IPS DF 6.9 (cell line): Measurements from ENCODE around the gene SELENOV.

Experiments
- DNase-seq: peaks from one replicate; pipeline ENCODE4 v3.0.0-alpha.2; 2013; ENCODE audit warnings: low read depth, low spot score
- H3K27ac ChIP-seq: one replicate; pipeline ENCODE4 v1.5.1; 2013; ENCODE audit warnings: low read length, control low read depth
- H3K27me3 ChIP-seq: 2 replicates; pipeline ENCODE4 v1.6.1; 2013; ENCODE audit warnings: mild to moderate bottlenecking, low read length; ENCODE audit not compliant: control insufficient read depth, insufficient read depth
- H3K36me3 ChIP-seq: 2 replicates; pipeline ENCODE4 v1.6.1; 2013; ENCODE audit warnings: low read length; ENCODE audit not compliant: control insufficient read depth, insufficient read depth
- H3K4me1 ChIP-seq: 2 replicates; pipeline ENCODE4 v1.6.1; 2013; ENCODE audit warnings: low read length; ENCODE audit not compliant: control insufficient read depth, insufficient read depth
- H3K4me3 ChIP-seq: 2 replicates; pipeline ENCODE4 v1.5.1; 2013; ENCODE audit warnings: mild to moderate bottlenecking, low read length
- H3K9me3 ChIP-seq: 2 replicates; pipeline ENCODE4 v1.6.1; 2013; ENCODE audit warnings: low read length, inconsistent platforms; ENCODE audit not compliant: control insufficient read depth, insufficient read depth
- WGBS: extraction: QIAGEN DNeasy Blood & Tissue Kit; methylation state at CpG from one replicate; pipeline ENCODE4 v1.1.7; 2013; ENCODE audit warnings: mixed read lengths, missing lambda C conversion rate; ENCODE audit not compliant: insufficient read length, insufficient coverage; 5-methylcytosine and 5-hydroxymethylcytosine counted together

SELENOV gene

GRCh38 chr19:39502640-39503417, 12.1 kb upstream of the SELENOV start:
- Histone ChIP-seq H3K27me3 (peaks cover 28% of the 10 kb centered on the region), H3K4me1 (peaks cover 3% of the 10 kb centered on the region; the same call in 1 of the 2 replicates), H3K27ac (no peak overlapping the region), H3K4me3 (no peak overlapping the region), H3K36me3 (no peaks in the 10 kb centered on the region), H3K9me3 (no peaks in the 10 kb centered on the region)
- DNase-seq, result no peak
- no CpG with 5 or more reads among the region's 69 CpGs for WGBS

GRCh38 chr19:39506598-39506943, 8.4 kb upstream of the SELENOV start:
- WGBS, result no CpG with 5 or more reads among the region's 7 CpGs
- no peaks in the 10 kb centered on the region for H3K4me1 ChIP-seq
- no peak overlapping the region for H3K27ac ChIP-seq
- no peak for DNase-seq
- H3K36me3 ChIP-seq, result no peaks in the 10 kb centered on the region
- H3K4me3 ChIP-seq, result peak overlapping the region; percentile 41; the same call in 1 of the 2 replicates
- H3K9me3 ChIP-seq, result no peaks in the 10 kb centered on the region
- H3K27me3 ChIP-seq, result peaks cover 23% of the 10 kb centered on the region

- Histone ChIP-seq H3K4me3 (peak overlapping the region; percentile 41; the same call in 1 of the 2 replicates), H3K27me3 (peaks cover 23% of the 10 kb centered on the region), H3K9me3 (no peaks in the 10 kb centered on the region), H3K4me1 (no peaks in the 10 kb centered on the region), H3K27ac (no peak overlapping the region), H3K36me3 (no peaks in the 10 kb centered on the region)
- WGBS, result no CpG with 5 or more reads among the region's 96 CpGs
- peak; percentile 68 for DNase-seq
These were observed 7.8 kb upstream of the SELENOV start for GRCh38 chr19:39506944-39507714.

DNA sequence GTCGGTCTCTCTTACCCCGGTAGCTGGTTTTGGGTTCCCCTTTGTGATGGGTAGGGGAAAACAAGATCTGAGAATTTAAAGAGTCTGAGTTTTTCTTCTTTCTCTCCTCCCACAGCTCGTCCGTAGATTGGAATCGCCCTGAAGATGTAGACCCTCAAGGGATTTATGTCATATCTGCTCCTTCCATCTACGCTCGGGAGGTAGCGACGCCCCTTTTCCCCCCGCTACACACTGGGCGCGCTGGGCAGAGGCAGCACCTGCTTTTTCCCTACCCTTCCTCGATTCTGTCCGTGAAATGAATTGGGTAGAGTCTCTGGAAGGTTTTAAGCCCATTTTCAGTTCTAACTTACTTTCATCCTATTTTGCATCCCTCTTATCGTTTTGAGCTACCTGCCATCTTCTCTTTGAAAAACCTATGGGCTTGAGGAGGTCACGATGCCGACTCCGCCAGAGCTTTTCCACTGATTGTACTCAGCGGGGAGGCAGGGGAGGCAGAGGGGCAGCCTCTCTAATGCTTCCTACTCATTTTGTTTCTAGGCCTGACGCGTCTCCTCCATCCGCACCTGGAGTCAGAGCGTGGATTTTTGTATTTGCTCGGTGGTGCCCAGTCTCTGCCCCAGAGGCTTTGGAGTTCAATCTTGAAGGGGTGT, 7.1 kb upstream of the SELENOV start:
- Histone ChIP-seq H3K4me3 (peak overlapping the region; percentile 41; the same call in 1 of the 2 replicates), H3K4me1 (no peaks in the 10 kb centered on the region), H3K27me3 (peaks cover 23% of the 10 kb centered on the region), H3K9me3 (no peaks in the 10 kb centered on the region), H3K36me3 (no peaks in the 10 kb centered on the region), H3K27ac (no peak overlapping the region)
- DNase-seq, result no peak
- WGBS, result no CpG with 5 or more reads among the region's 24 CpGs

DNA sequence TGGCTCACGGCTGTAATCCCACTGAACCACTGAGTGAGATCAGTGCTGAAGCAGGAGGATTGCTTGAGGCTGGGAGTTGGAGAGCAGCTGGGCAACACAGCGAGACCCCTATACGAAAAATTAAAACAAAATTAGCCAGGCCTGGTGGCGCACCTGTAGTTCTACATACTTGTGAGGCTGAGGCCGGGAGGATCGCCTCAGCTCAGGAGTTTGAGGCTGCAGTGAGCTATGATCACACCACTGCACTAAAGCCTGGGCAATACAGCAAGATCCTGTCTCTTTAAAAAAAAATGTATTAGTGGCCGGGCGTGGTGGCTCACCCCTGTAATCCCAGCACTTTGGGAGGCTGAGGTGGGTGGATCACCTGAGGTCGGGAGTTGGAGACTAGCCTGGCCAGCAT, 6.3 kb upstream of the SELENOV start:
- no peaks in the 10 kb centered on the region for H3K9me3 ChIP-seq
- no CpG with 5 or more reads among the region's 9 CpGs for WGBS
- no peaks in the 10 kb centered on the region for H3K36me3 ChIP-seq
- no peak overlapping the region for H3K4me3 ChIP-seq
- H3K4me1 ChIP-seq, result no peaks in the 10 kb centered on the region
- no peak overlapping the region for H3K27ac ChIP-seq
- no peak for DNase-seq
- H3K27me3 ChIP-seq, result peaks cover 21% of the 10 kb centered on the region

DNA sequence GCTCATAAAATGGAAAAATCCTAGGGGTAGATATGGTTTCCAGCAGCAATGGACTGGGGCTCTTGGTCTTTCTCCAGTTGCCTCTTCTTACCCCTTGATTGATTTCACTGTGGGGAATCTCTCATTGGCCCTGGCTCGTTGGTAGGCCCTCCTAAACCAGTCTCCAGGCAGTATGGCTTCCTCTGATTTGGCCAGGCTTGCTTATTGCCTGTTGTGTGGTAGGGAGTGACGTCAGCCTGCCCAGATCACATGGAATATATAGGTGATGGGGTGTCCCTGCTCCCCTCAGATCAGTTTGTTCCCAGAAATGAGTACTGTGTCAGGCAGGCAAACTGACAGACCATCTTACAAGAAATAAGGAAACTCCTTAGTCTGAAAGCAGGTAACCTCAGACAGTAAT, 5.7 kb upstream of the SELENOV start:
- H3K27ac ChIP-seq, result no peak overlapping the region
- peaks cover 21% of the 10 kb centered on the region for H3K27me3 ChIP-seq
- no CpG with 5 or more reads among the region's 2 CpGs for WGBS
- H3K9me3 ChIP-seq, result no peaks in the 10 kb centered on the region
- DNase-seq, result no peak
- H3K4me3 ChIP-seq, result no peak overlapping the region
- H3K4me1 ChIP-seq, result no peaks in the 10 kb centered on the region
- H3K36me3 ChIP-seq, result no peaks in the 10 kb centered on the region

GRCh38 chr19:39512988-39513387, 2.0 kb upstream of the SELENOV start:
- no peaks in the 10 kb centered on the region for H3K36me3 ChIP-seq
- H3K4me1 ChIP-seq, result no peaks in the 10 kb centered on the region
- no peak for DNase-seq
- H3K4me3 ChIP-seq, result no peak overlapping the region
- WGBS, result no CpG with 5 or more reads among the region's 2 CpGs
- H3K27me3 ChIP-seq, result peaks cover 7% of the 10 kb centered on the region; the same call in 1 of the 2 replicates
- H3K27ac ChIP-seq, result no peak overlapping the region
- H3K9me3 ChIP-seq, result no peaks in the 10 kb centered on the region

GRCh38 chr19:39515551-39516191, 732 bp downstream of the SELENOV start:
- Histone ChIP-seq H3K4me1 (no peaks in the 10 kb centered on the region; the same call in 1 of the 2 replicates), H3K4me3 (peak overlapping the region; percentile 95), H3K36me3 (no peaks in the 10 kb centered on the region), H3K27me3 (no peaks in the 10 kb centered on the region; the same call in 1 of the 2 replicates), H3K27ac (no peak overlapping the region), H3K9me3 (no peaks in the 10 kb centered on the region)
- WGBS, result no CpG with 5 or more reads among the region's 44 CpGs
- DNase-seq, result no peak

- Histone ChIP-seq H3K27me3 (no peaks in the 10 kb centered on the region; the same call in 1 of the 2 replicates), H3K4me3 (peak overlapping the region; percentile 95), H3K4me1 (no peaks in the 10 kb centered on the region; the same call in 1 of the 2 replicates), H3K27ac (no peak overlapping the region), H3K9me3 (no peaks in the 10 kb centered on the region), H3K36me3 (peaks cover 2% of the 10 kb centered on the region; the same call in 1 of the 2 replicates)
- DNase-seq, result no peak
- no CpG with 5 or more reads among the region's 6 CpGs for WGBS
These were observed 1.3 kb downstream of the SELENOV start for GRCh38 chr19:39516270-39516669.

GRCh38 chr19:39517432-39517831, 2.5 kb downstream of the SELENOV start:
- no peaks in the 10 kb centered on the region; the same call in 1 of the 2 replicates for H3K27me3 ChIP-seq
- no peak overlapping the region for H3K27ac ChIP-seq
- H3K9me3 ChIP-seq, result no peaks in the 10 kb centered on the region
- no CpG with 5 or more reads among the region's 3 CpGs for WGBS
- DNase-seq, result no peak
- peaks cover 2% of the 10 kb centered on the region; the same call in 1 of the 2 replicates for H3K36me3 ChIP-seq
- H3K4me1 ChIP-seq, result no peaks in the 10 kb centered on the region; the same call in 1 of the 2 replicates
- H3K4me3 ChIP-seq, result no peak overlapping the region
